DND-41 (cell line): ENCODE measurements around the gene RORB.

Experiments
- ATAC-seq: fragments of 200-7000 bp; cut with Tn5 transposase; 3 replicates; pipeline ENCODE4 v1.9.1; 2021; ENCODE audit warnings: low read depth; ENCODE audit not compliant: insufficient read depth
- DNase-seq: peaks from one replicate; pipeline ENCODE4 v3.0.0-alpha.2; 2020
- H2AFZ ChIP-seq: 2 replicates; pipeline ENCODE4 v1.6.0; 2012; ENCODE audit warnings: low read depth, low read length
- H3K27ac ChIP-seq: 2 replicates; pipeline ENCODE4 v1.5.1; 2012; ENCODE audit warnings: low read length, inconsistent platforms
- H3K27me3 ChIP-seq: fragments of 200-600 bp; sonication (generic); 2 replicates; pipeline ENCODE4 v1.6.0; 2012; ENCODE audit warnings: low read length, mild to moderate bottlenecking, inconsistent platforms; ENCODE audit not compliant: insufficient read depth, poor library complexity
- H3K36me3 ChIP-seq: 2 replicates; pipeline ENCODE4 v1.5.1; 2012; ENCODE audit warnings: low read length, inconsistent platforms; ENCODE audit not compliant: insufficient read depth
- H3K4me1 ChIP-seq: 2 replicates; pipeline ENCODE4 v1.5.1; 2012; ENCODE audit warnings: mild to moderate bottlenecking, low read length; ENCODE audit not compliant: insufficient read depth
- H3K4me2 ChIP-seq: 2 replicates; pipeline ENCODE4 v1.6.0; 2012; ENCODE audit warnings: mild to moderate bottlenecking, moderate library complexity, low read length, inconsistent platforms; ENCODE audit not compliant: insufficient read depth
- H3K4me3 ChIP-seq, 2 experiments: fragments of 200-600 bp in 1 of 2; shearing (Covaris generic) in 1 of 2; 2 replicates each; pipeline ENCODE4 v1.5.1; 2012 to 2016; ENCODE audit warnings: inconsistent platforms in 2 of 2, low read length in 2 of 2, mild to moderate bottlenecking in 2 of 2, low read depth in 1 of 2, moderate library complexity in 1 of 2
- H3K79me2 ChIP-seq: 2 replicates; pipeline ENCODE4 v1.6.0; 2012; ENCODE audit warnings: low read length, inconsistent platforms; ENCODE audit not compliant: insufficient read depth
- H3K9ac ChIP-seq: 2 replicates; pipeline ENCODE4 v1.6.0; 2012; ENCODE audit warnings: low read depth, mild to moderate bottlenecking, inconsistent platforms, low read length, moderate library complexity
- H3K9me3 ChIP-seq: 2 replicates; pipeline ENCODE4 v1.5.1; 2012; ENCODE audit warnings: low read length, moderate library complexity, mild to moderate bottlenecking, inconsistent platforms; ENCODE audit not compliant: insufficient read depth, severe bottlenecking
- H4K20me1 ChIP-seq: 2 replicates; pipeline ENCODE4 v1.6.0; 2012; ENCODE audit warnings: low read length; ENCODE audit not compliant: insufficient read depth
- CTCF ChIP-seq: IDR thresholded peaks from 2 replicates; pipeline ENCODE4 v1.5.1; 2012; ENCODE audit warnings: borderline replicate concordance, low read length, moderate library complexity, mild to moderate bottlenecking; ENCODE audit not compliant: poor library complexity, severe bottlenecking; ENCODE audit errors: extremely low read depth
- EZH2 ChIP-seq: IDR thresholded peaks from 3 replicates; pipeline ENCODE4 v1.6.1; 2012; ENCODE audit warnings: borderline replicate concordance, low read depth, mild to moderate bottlenecking, moderate library complexity, low read length, inconsistent platforms; ENCODE audit not compliant: severe bottlenecking

Gene RORB

GRCh38 chr9:74718709-74719108, 221.6 kb downstream of the RORB start:
- Histone ChIP-seq H3K27me3 (no peaks in the 10 kb centered on the region), H3K4me1 (no peaks in the 10 kb centered on the region), H3K4me2 (no peak overlapping the region), H3K4me3 (no peak overlapping the region), H4K20me1 (no peaks in the 10 kb centered on the region), H2AFZ (no peak overlapping the region), H3K27ac (no peak overlapping the region), H3K9me3 (no peaks in the 10 kb centered on the region), H3K36me3 (no peaks in the 10 kb centered on the region), H3K9ac (no peak overlapping the region), H3K79me2 (no peaks in the 10 kb centered on the region)
- DNase-seq (no peak), ATAC-seq (no peak)
- no peak for TF ChIP-seq CTCF
- TF ChIP-seq EZH2: no peak

DNA sequence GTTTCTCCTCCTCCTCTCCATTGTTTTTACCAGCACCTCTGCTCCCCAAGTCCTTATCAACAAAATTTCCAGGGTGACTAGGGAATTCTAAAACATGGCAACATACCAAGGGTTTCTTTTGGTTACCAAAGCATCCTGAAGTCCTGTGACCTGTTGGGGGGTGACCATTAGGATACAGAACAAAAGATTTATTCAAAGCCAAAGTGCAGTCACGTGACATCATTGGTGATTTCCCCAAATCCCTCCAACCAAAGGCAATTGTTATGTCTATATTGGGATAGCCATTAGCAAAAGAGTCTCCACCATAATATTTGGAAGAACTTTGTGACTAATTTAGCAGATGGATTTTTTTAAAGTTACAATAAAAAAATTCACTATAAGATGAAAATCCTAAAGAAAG, 222.2 kb downstream of the RORB start:
- ATAC-seq: no peak
- Histone ChIP-seq H3K27ac (no peak overlapping the region), H3K4me3 (no peak overlapping the region)

GRCh38 chr9:74721696-74722660, 224.8 kb downstream of the RORB start:
- Histone ChIP-seq H3K4me1 (no peaks in the 10 kb centered on the region), H2AFZ (no peak overlapping the region), H4K20me1 (no peaks in the 10 kb centered on the region), H3K27me3 (no peaks in the 10 kb centered on the region), H3K9ac (no peak overlapping the region), H3K36me3 (no peaks in the 10 kb centered on the region), H3K4me2 (no peak overlapping the region), H3K27ac (no peak overlapping the region), H3K9me3 (no peaks in the 10 kb centered on the region), H3K79me2 (no peaks in the 10 kb centered on the region), H3K4me3 (no peak overlapping the region)
- no peak for ATAC-seq
- TF ChIP-seq CTCF (no peak), EZH2 (no peak)
- no peak for DNase-seq

More for the DNA sequence above, 222.2 kb downstream of the RORB start:
- no peak overlapping the region for H3K9ac ChIP-seq
- no peaks in the 10 kb centered on the region for H3K79me2 ChIP-seq
- no peaks in the 10 kb centered on the region for H3K36me3 ChIP-seq
- H3K4me1 ChIP-seq: no peaks in the 10 kb centered on the region
- no peak overlapping the region for H2AFZ ChIP-seq
- no peaks in the 10 kb centered on the region for H4K20me1 ChIP-seq
- TF ChIP-seq CTCF (no peak), EZH2 (no peak)
- H3K9me3 ChIP-seq: no peaks in the 10 kb centered on the region
- no peaks in the 10 kb centered on the region for H3K27me3 ChIP-seq
- DNase-seq: no peak
- no peak overlapping the region for H3K4me2 ChIP-seq
